Esophagus squamous epithelium (tissue), 4 donors: ENCODE results near the gene SRSF3.

Source experiments
- CTCF ChIP-seq, 6 experiments: fragments of 450-650 bp in 4 of 6; fragments of 200-600 bp in 2 of 6; sonication (generic) in 2 of 6; IDR thresholded peaks; one replicate each; pipeline ENCODE4 v1.5.1; 2016 to 2019; ENCODE audit warnings: antibody characterized with exemption in 6 of 6, mild to moderate bottlenecking in 4 of 6, moderate library complexity in 4 of 6
- POLR2A ChIP-seq, 4 donors: fragments of 450-650 bp; IDR thresholded peaks; one replicate each; pipeline ENCODE4 v1.6.1; 2017; ENCODE audit warnings: antibody characterized with exemption in 4 of 4, mild to moderate bottlenecking in 4 of 4, moderate library complexity in 3 of 4

DNA sequence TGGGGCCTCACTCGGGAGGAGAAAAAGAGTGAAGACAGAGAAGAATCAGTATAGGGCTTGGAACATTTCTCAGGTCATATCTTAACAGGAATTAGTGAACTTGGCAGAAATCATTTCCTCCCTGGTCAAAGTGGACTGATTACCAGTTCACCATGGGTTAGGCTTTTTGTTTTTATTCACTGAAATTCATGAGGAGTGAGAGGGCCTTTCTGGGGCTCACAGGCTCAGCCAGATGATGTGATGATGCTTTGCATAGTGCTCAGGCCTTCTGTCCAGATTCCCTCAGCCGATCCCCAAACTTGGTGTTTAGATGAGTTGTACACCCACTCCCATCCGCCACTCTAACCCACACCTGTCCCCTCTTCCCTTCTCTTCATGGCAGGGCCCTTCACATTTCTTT, 32.5 kb downstream of the SRSF3 start:
- TF ChIP-seq CTCF (IDR thresholded peaks at IDR 0.05) = no peak
- no peak for TF ChIP-seq POLR2A (IDR thresholded peaks at IDR 0.05)
